Naive thymus-derived CD4-positive, alpha-beta T cell (primary cell): ENCODE results near the gene PIGQ. TPM values are rescaled to one million over a fixed set of nuclear protein-coding genes. Genes with fewer than 3 reads are reported as not detected.
"Not testable (repeated sequence)": the region's sequence is repeated elsewhere in the genome, so short reads cannot be mapped to it uniquely, and the experiment has no call there.

Experiments
- ATAC-seq: fragments of 150-1000 bp; cut with Tn5 transposase; 2 replicates; pipeline ENCODE4 v1.10.0; 2021; ENCODE audit warnings: mild to moderate bottlenecking, moderate library complexity
- CTCF ChIA-PET: fragments of 350-600 bp; sonication (Branson Sonifier 250); formaldehyde crosslinking; loops from one replicate; lab custom pipeline; 2021; ENCODE audit warnings: antibody characterized with exemption; lab: Charles Lee
- POLR2A ChIA-PET: fragments of 350-600 bp; sonication (Branson Sonifier 250); formaldehyde crosslinking; loops from one replicate; lab custom pipeline; 2021; ENCODE audit warnings: antibody characterized with exemption, inconsistent platforms; lab: Charles Lee
- DNase-seq, 9 donors: peaks; one replicate each; pipeline versions ENCODE4 v3.0.0 to v3.0.0-alpha.2; 2020 to 2022; ENCODE audit warnings: mixed read lengths in 1 of 9
- H3K27ac ChIP-seq: one replicate; pipeline ENCODE4 v1.7.0; 2013; ENCODE audit warnings: mild to moderate bottlenecking, low read depth, low read length, moderate library complexity
- H3K27me3 ChIP-seq, 2 donors: one replicate each; pipeline ENCODE4 v1.7.0; 2013; ENCODE audit warnings: low read length in 2 of 2, mild to moderate bottlenecking in 2 of 2, moderate library complexity in 2 of 2; ENCODE audit not compliant: control insufficient read depth in 2 of 2, insufficient read depth in 2 of 2
- H3K36me3 ChIP-seq, 3 experiments: 1 replicate in 2 of 3; 2 replicates in 1 of 3; pipeline ENCODE4 v1.7.0; 2013; ENCODE audit warnings: low read length in 3 of 3, mild to moderate bottlenecking in 3 of 3, moderate library complexity in 1 of 3; ENCODE audit not compliant: insufficient read depth in 3 of 3, control insufficient read depth in 2 of 3
- H3K4me1 ChIP-seq, 2 donors: one replicate each; pipeline ENCODE4 v1.7.0; 2013; ENCODE audit warnings: low read length in 2 of 2, mild to moderate bottlenecking in 2 of 2, moderate library complexity in 1 of 2; ENCODE audit not compliant: control insufficient read depth in 2 of 2, insufficient read depth in 2 of 2
- H3K4me3 ChIP-seq: 2 replicates; pipeline ENCODE4 v1.7.0; 2013; ENCODE audit warnings: mild to moderate bottlenecking, low read length
- H3K9me3 ChIP-seq, 3 experiments: 1 replicate in 2 of 3; 2 replicates in 1 of 3; pipeline ENCODE4 v1.7.0; 2013; ENCODE audit warnings: low read length in 3 of 3; ENCODE audit not compliant: control insufficient read depth in 2 of 3
- H3K27ac Mint-ChIP-seq, 9 donors: one replicate each; pipeline ENCODE4 v1.8.0; 2020 to 2022; ENCODE audit warnings: mixed read lengths in 9 of 9, mild to moderate bottlenecking in 8 of 9, moderate library complexity in 5 of 9, inconsistent platforms in 2 of 9
- H3K27me3 Mint-ChIP-seq, 5 donors: one replicate each; pipeline ENCODE4 v1.8.0; 2021 to 2022; ENCODE audit warnings: mixed read lengths in 5 of 5, mild to moderate bottlenecking in 1 of 5
- H3K36me3 Mint-ChIP-seq, 5 donors: one replicate each; pipeline ENCODE4 v1.8.0; 2020 to 2022; ENCODE audit warnings: mixed read lengths in 5 of 5, mild to moderate bottlenecking in 3 of 5, inconsistent platforms in 1 of 5
- H3K4me1 Mint-ChIP-seq, 7 donors: one replicate each; pipeline ENCODE4 v1.8.0; 2020 to 2022; ENCODE audit warnings: mixed read lengths in 7 of 7, mild to moderate bottlenecking in 3 of 7, inconsistent platforms in 1 of 7
- H3K4me3 Mint-ChIP-seq, 10 donors: one replicate each; pipeline ENCODE4 v1.8.0; 2020 to 2022; ENCODE audit warnings: mild to moderate bottlenecking in 10 of 10, mixed read lengths in 10 of 10, moderate library complexity in 6 of 10, inconsistent platforms in 2 of 10
- H3K9me3 Mint-ChIP-seq, 11 donors: one replicate each; pipeline ENCODE4 v1.8.0; 2020 to 2022; ENCODE audit warnings: mixed read lengths in 11 of 11, mild to moderate bottlenecking in 4 of 11, inconsistent platforms in 1 of 11, moderate library complexity in 1 of 11
- intact Hi-C, 2 donors: fragments of 100-400 bp; cut with micrococcal nuclease; formaldehyde crosslinking; loops; one replicate each; pipeline ENCODE4 v1.15.1; 2023
- polyA plus RNA-seq, 2 donors: library from polyadenylated mRNA; unstranded; fragments of 300-500 nt; fragmentation: Illumina TruSeq; gene quantifications; one replicate each; pipeline ENCODE4 v1.2.3, GENCODE V29; 2021
- total RNA-seq, 6 experiments: library from RNA in 5 of 6; stranded (reverse) in 5 of 6; gene quantifications; 1 replicate in 5 of 6; 2 replicates in 1 of 6; pipeline ENCODE4 v1.2.3 and lab custom pipeline; 2021 to 2026

Gene PIGQ
- total and polyA plus RNA-seq, 7 experiments from 2014 or later: 12.3 to 63.0 (median 43.4) TPM

DNA sequence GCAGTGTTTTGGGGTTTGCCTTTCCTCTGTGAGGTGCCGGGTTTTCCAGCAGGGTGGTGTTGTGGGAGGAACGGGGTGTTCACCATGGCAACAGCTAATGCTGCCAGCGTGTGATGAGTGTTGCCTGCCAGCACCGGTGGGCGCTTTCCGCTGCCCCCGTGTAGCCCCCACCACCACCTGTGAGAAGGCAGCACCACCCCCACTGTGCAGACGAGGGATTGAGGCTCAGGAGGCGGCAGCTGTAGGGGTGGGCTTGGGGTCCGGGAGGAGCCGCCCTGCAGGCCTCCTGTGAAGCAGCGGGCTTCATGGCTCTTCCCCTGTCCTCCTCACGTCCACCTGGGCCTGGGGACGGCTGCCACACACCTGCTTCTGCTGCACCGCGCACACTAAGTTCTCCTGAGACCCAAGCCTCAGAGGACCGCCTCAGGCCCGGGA is 25.3 kb downstream of the PIGQ start:
- ChIA-PET CTCF (no interaction called here), POLR2A (no interaction called here)
- peaks cover 8 to 9% of the 10 kb centered on the region in 2 donors for H3K4me1 ChIP-seq
- no peak overlapping the region for H3K27ac ChIP-seq
- Mint-ChIP-seq H3K27me3 (no peaks in the 10 kb centered on the region), H3K9me3 (no peaks in the 10 kb centered on the region), H3K27ac (no peak overlapping the region), H3K36me3 (peaks cover 0 to 15% (median 0%) of the 10 kb centered on the region in 5 donors), H3K4me1 (peaks cover 14 to 43% (median 34%) of the 10 kb centered on the region in 7 donors), H3K4me3 (no peak overlapping the region)
- ATAC-seq (no peak), DNase-seq (no peak)
- H3K4me3 ChIP-seq: no peak overlapping the region
- no peaks in the 10 kb centered on the region for H3K9me3 ChIP-seq
- intact Hi-C loops: no loop called here
- H3K36me3 ChIP-seq: peaks cover 0 to 16% (median 0%) of the 10 kb centered on the region in 3 experiments
- H3K27me3 ChIP-seq: no peaks in the 10 kb centered on the region

- no peaks in the 10 kb centered on the region for H3K9me3 ChIP-seq
- no peak overlapping the region for H3K4me3 Mint-ChIP-seq
- DNase-seq (no peak), ATAC-seq (no peak)
- intact Hi-C loops: no loop called here
- H3K27me3 ChIP-seq: no peaks in the 10 kb centered on the region
- H3K36me3 Mint-ChIP-seq: peaks cover 0 to 12% (median 0%) of the 10 kb centered on the region in 5 donors
- peak overlapping the region in 1 of 9 donors; percentile 41 for H3K27ac Mint-ChIP-seq
- no peaks in the 10 kb centered on the region for H3K27me3 Mint-ChIP-seq
- H3K4me1 ChIP-seq: peaks cover under 1% of the 10 kb centered on the region in 2 donors
- CTCF ChIA-PET: no interaction called here
- H3K4me3 ChIP-seq: no peak overlapping the region
- peaks cover 8 to 38% (median 26%) of the 10 kb centered on the region in 7 donors for H3K4me1 Mint-ChIP-seq
- H3K36me3 ChIP-seq: peaks cover 0 to 16% (median 0%) of the 10 kb centered on the region in 3 experiments
- H3K27ac ChIP-seq: no peak overlapping the region
- POLR2A ChIA-PET: no interaction called here
- no peaks in the 10 kb centered on the region for H3K9me3 Mint-ChIP-seq
Observed at GRCh38 chr16:595942-596735, 26.4 kb downstream of the PIGQ start.

GRCh38 chr16:596736-597060 is 26.9 kb downstream of the PIGQ start:
- H3K27me3 ChIP-seq: no peaks in the 10 kb centered on the region
- no peaks in the 10 kb centered on the region for H3K4me1 ChIP-seq
- intact Hi-C loops: no loop called here
- Mint-ChIP-seq H3K36me3 (peaks cover 0 to 13% (median 0%) of the 10 kb centered on the region in 5 donors), H3K4me3 (no peak overlapping the region), H3K27me3 (no peaks in the 10 kb centered on the region), H3K4me1 (peaks cover 6 to 35% (median 21%) of the 10 kb centered on the region in 7 donors), H3K9me3 (no peaks in the 10 kb centered on the region), H3K27ac (peak overlapping the region in 1 of 9 donors; percentile 41)
- no peaks in the 10 kb centered on the region for H3K9me3 ChIP-seq
- POLR2A ChIA-PET: no interaction called here
- CTCF ChIA-PET: no interaction called here
- no peak overlapping the region for H3K27ac ChIP-seq
- DNase-seq (no peak), ATAC-seq (no peak)
- no peak overlapping the region for H3K4me3 ChIP-seq
- H3K36me3 ChIP-seq: peaks cover 0 to 16% (median 0%) of the 10 kb centered on the region in 3 experiments

GRCh38 chr16:597655-598054 is 27.9 kb downstream of the PIGQ start:
- H3K9me3 ChIP-seq, H3K4me1 ChIP-seq, DNase-seq, H3K27me3 ChIP-seq, H3K27me3 Mint-ChIP-seq, intact Hi-C loops, H3K4me3 ChIP-seq, POLR2A ChIA-PET, ATAC-seq, H3K27ac Mint-ChIP-seq, H3K9me3 Mint-ChIP-seq, H3K4me3 Mint-ChIP-seq, CTCF ChIA-PET, H3K27ac ChIP-seq: not testable (repeated sequence)
- peaks cover 0 to 13% (median 0%) of the 10 kb centered on the region in 5 donors for H3K36me3 Mint-ChIP-seq
- peaks cover 0 to 16% (median 0%) of the 10 kb centered on the region in 3 experiments for H3K36me3 ChIP-seq
- peaks cover 4 to 28% (median 19%) of the 10 kb centered on the region in 7 donors for H3K4me1 Mint-ChIP-seq

DNA sequence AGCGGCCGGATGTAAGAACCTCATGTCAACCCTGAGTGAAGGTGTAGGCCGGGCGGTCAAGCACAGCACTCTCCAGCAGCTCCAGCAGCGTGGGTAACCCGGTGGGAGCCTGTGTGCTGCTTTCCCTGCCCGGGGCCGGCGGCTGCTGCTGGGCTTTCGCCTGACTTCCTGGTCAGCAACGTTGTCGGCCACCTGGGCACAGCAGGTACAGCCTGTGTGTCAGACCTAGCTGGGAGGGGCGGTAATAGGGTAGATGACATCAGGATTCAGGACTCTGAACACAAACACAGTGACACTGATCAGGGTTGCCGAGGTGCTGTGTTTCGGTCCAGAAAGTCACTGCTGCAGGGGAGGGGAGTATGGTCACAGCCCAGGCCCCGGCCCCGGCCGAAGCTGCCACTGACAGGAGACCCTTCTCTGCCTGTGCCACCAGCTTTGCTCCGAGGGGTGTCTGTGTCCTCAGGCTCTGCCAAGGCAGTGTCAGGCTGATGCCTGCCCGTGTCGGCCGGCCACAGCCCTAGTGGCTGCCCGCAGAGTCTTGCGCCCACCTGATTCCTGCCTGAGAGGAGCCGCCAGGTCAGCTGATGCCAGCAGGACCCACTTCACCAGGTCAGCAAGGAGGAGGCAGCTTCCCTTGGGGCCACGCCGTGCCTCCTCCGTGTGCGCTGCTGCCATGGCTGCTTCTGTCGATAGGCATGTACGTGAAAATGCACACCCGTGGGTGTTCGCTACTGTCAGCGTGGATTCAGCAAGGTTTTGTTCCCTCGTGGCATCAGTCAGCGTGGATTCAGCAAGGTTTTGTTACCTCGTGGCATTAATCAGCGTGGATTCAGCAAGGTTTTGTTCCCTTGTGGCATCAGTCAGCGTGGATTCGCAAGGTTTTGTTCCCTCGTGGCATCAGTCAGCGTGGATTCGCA is 29.3 kb downstream of the PIGQ start:
- Histone ChIP-seq H3K9me3 (no peaks in the 10 kb centered on the region), H3K27me3 (no peaks in the 10 kb centered on the region), H3K36me3 (peaks cover 0 to 13% (median 0%) of the 10 kb centered on the region in 3 experiments), H3K4me3 (no peak overlapping the region), H3K27ac (no peak overlapping the region), H3K4me1 (no peaks in the 10 kb centered on the region)
- POLR2A ChIA-PET: no interaction called here
- H3K27me3 Mint-ChIP-seq: no peaks in the 10 kb centered on the region
- CTCF ChIA-PET: no interaction called here
- no peak for DNase-seq
- H3K4me3 Mint-ChIP-seq: no peak overlapping the region
- H3K27ac Mint-ChIP-seq: peak overlapping the region in 1 of 9 donors; percentile 56
- H3K4me1 Mint-ChIP-seq: peaks cover 3 to 31% (median 20%) of the 10 kb centered on the region in 7 donors
- intact Hi-C loops: no loop called here
- no peaks in the 10 kb centered on the region for H3K9me3 Mint-ChIP-seq
- no peak for ATAC-seq
- peaks cover 0 to 12% (median 0%) of the 10 kb centered on the region in 5 donors for H3K36me3 Mint-ChIP-seq

DNA sequence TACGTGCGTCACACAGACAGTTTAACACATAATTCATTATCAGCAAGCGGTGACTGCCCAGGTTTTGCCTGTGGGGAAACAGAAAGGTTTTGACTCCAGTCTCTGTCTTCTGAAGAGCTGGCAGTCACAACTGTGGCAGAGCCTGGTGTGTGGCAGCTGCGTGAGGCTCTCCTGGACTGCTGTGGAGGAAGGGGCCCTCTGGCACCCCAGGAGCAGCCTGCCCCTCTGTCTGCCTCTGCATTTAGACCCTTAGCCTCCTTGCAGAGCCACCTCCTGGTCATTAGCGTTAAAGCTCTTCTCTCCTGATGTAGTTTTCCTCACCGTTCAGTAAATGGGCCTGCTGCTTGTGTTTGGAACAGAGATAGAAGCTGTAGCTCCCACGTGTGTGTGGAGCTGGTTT is 31.0 kb downstream of the PIGQ start:
- H3K27ac ChIP-seq: no peak overlapping the region
- intact Hi-C loops: no loop called here
- H3K4me3 ChIP-seq: no peak overlapping the region
- ATAC-seq (no peak), DNase-seq (no peak)
- Mint-ChIP-seq H3K4me1 (peaks cover 3 to 24% (median 18%) of the 10 kb centered on the region in 7 donors), H3K9me3 (no peaks in the 10 kb centered on the region), H3K27ac (no peak overlapping the region), H3K4me3 (no peak overlapping the region), H3K27me3 (no peaks in the 10 kb centered on the region), H3K36me3 (peaks cover 0 to 14% (median 0%) of the 10 kb centered on the region in 5 donors)
- no peaks in the 10 kb centered on the region for H3K27me3 ChIP-seq
- no peaks in the 10 kb centered on the region for H3K4me1 ChIP-seq
- POLR2A ChIA-PET: interaction anchor here (0.7 kb wide), 1 partner anchor 35 kb away, joined by 4 read pairs; the partner anchor contains the start of gene METTL26
- CTCF ChIA-PET: interaction anchor here (1.3 kb wide), 1 partner anchor 24 kb away, joined by 10 read pairs; no protein-coding TSS in a partner anchor
- peaks cover 0 to 10% (median 0%) of the 10 kb centered on the region in 3 experiments for H3K36me3 ChIP-seq
- H3K9me3 ChIP-seq: peaks cover 0 to 4% (median 0%) of the 10 kb centered on the region in 3 experiments
